H9 (cell line): ENCODE measurements around the gene PLPP2. TPM values are rescaled to one million over a fixed set of nuclear protein-coding genes. Genes with fewer than 3 reads are reported as not detected.

ENCODE experiments used
- DNase-seq: peaks from one replicate; pipeline ENCODE4 v3.0.0-alpha.2; 2017
- H2AFZ ChIP-seq: one replicate; pipeline ENCODE4 v1.6.1; 2013; ENCODE audit warnings: mild to moderate bottlenecking, low read length, control low read depth, moderate library complexity
- H2AK5ac ChIP-seq: 2 replicates; pipeline ENCODE4 v1.6.1; 2013; ENCODE audit warnings: low read length, control low read depth, mixed read lengths; ENCODE audit not compliant: insufficient read length
- H2BK120ac ChIP-seq: one replicate; pipeline ENCODE4 v1.6.1; 2013; ENCODE audit warnings: low read depth, mild to moderate bottlenecking, low read length, control low read depth, inconsistent platforms; ENCODE audit not compliant: poor library complexity, severe bottlenecking
- H2BK12ac ChIP-seq: 2 replicates; pipeline ENCODE4 v1.6.1; 2013; ENCODE audit warnings: low read length, control low read depth, mixed read lengths, low read depth; ENCODE audit not compliant: insufficient read length
- H2BK15ac ChIP-seq: 2 replicates; pipeline ENCODE4 v1.6.1; 2013; ENCODE audit warnings: low read depth, low read length, control low read depth
- H2BK20ac ChIP-seq: one replicate; pipeline ENCODE4 v1.6.1; 2013; ENCODE audit warnings: low read depth, mild to moderate bottlenecking, low read length, control low read depth, inconsistent platforms; ENCODE audit not compliant: poor library complexity, severe bottlenecking
- H2BK5ac ChIP-seq: 2 replicates; pipeline ENCODE4 v1.6.1; 2013; ENCODE audit warnings: low read length, control low read depth, mixed read lengths; ENCODE audit not compliant: insufficient read length
- H3K14ac ChIP-seq: 2 replicates; pipeline ENCODE4 v1.6.1; 2013; ENCODE audit warnings: low read length, control low read depth; ENCODE audit not compliant: insufficient read depth
- H3K18ac ChIP-seq: 2 replicates; pipeline ENCODE4 v1.6.1; 2013; ENCODE audit warnings: low read depth, mild to moderate bottlenecking, mixed read lengths, low read length, control low read depth; ENCODE audit not compliant: insufficient read length
- H3K23ac ChIP-seq: 2 replicates; pipeline ENCODE4 v1.6.1; 2013; ENCODE audit warnings: low read length, control low read depth, mixed read lengths, low read depth; ENCODE audit not compliant: insufficient read length
- H3K23me2 ChIP-seq: 2 replicates; pipeline ENCODE4 v1.6.1; 2013; ENCODE audit warnings: low read depth, mild to moderate bottlenecking, mixed read lengths, low read length, control low read depth; ENCODE audit not compliant: insufficient read length, poor library complexity, severe bottlenecking
- H3K27ac ChIP-seq: 2 replicates; pipeline ENCODE4 v1.5.1; 2013; ENCODE audit warnings: low read length, control low read depth, mixed read lengths, low read depth; ENCODE audit not compliant: insufficient read length
- H3K27me3 ChIP-seq: 2 replicates; pipeline ENCODE4 v1.6.1; 2013; ENCODE audit warnings: low read length, control low read depth, inconsistent platforms; ENCODE audit not compliant: insufficient read depth
- H3K4ac ChIP-seq: 2 replicates; pipeline ENCODE4 v1.6.1; 2013; ENCODE audit warnings: low read depth, mild to moderate bottlenecking, control low read depth, inconsistent platforms, low read length, moderate library complexity
- H3K4me1 ChIP-seq: 2 replicates; pipeline ENCODE4 v1.6.1; 2013; ENCODE audit warnings: low read length, control low read depth, inconsistent platforms; ENCODE audit not compliant: insufficient read depth
- H3K4me2 ChIP-seq: 2 replicates; pipeline ENCODE4 v1.6.1; 2013; ENCODE audit warnings: low read length, control low read depth, mixed read lengths; ENCODE audit not compliant: insufficient read length, insufficient read depth
- H3K56ac ChIP-seq: 2 replicates; pipeline ENCODE4 v1.6.1; 2013; ENCODE audit warnings: low read depth, mild to moderate bottlenecking, mixed read lengths, low read length, control low read depth; ENCODE audit not compliant: insufficient read length
- H3K79me1 ChIP-seq: 2 replicates; pipeline ENCODE4 v1.6.1; 2013; ENCODE audit warnings: low read depth, mild to moderate bottlenecking, moderate library complexity, low read length, control low read depth, inconsistent platforms; ENCODE audit not compliant: insufficient read depth, poor library complexity, severe bottlenecking
- H3K79me2 ChIP-seq: 2 replicates; pipeline ENCODE4 v1.6.1; 2013; ENCODE audit warnings: low read length, control low read depth, inconsistent platforms; ENCODE audit not compliant: insufficient read depth
- H3K9ac ChIP-seq: 2 replicates; pipeline ENCODE4 v1.6.1; 2013; ENCODE audit warnings: low read length, control low read depth, mixed read lengths; ENCODE audit not compliant: insufficient read length; ENCODE audit errors: extremely low read depth
- H3K9me3 ChIP-seq: one replicate; pipeline ENCODE4 v1.6.1; 2013; ENCODE audit warnings: low read depth, low read length, inconsistent platforms; ENCODE audit not compliant: control insufficient read depth
- H3T11ph ChIP-seq: one replicate; pipeline ENCODE4 v1.6.1; 2013; ENCODE audit warnings: mild to moderate bottlenecking, low read length, control low read depth, inconsistent platforms
- H4K20me1 ChIP-seq: one replicate; pipeline ENCODE4 v1.6.1; 2013; ENCODE audit not compliant: control insufficient read depth, insufficient read length, insufficient read depth
- H4K5ac ChIP-seq: 2 replicates; pipeline ENCODE4 v1.6.1; 2013; ENCODE audit warnings: low read depth, mild to moderate bottlenecking, mixed read lengths, low read length, control low read depth; ENCODE audit not compliant: insufficient read length
- H4K8ac ChIP-seq: replicated peaks from 2 replicates; pipeline ENCODE4 v1.6.1; 2013; ENCODE audit warnings: low read length, control low read depth, mixed read lengths, low read depth; ENCODE audit not compliant: insufficient read length
- H4K91ac ChIP-seq: 2 replicates; pipeline ENCODE4 v1.6.1; 2013; ENCODE audit warnings: low read depth, mild to moderate bottlenecking, moderate library complexity, mixed read lengths, low read length, control low read depth; ENCODE audit not compliant: insufficient read length
- H3K27ac Mint-ChIP-seq, 3 experiments: 2 replicates in 2 of 3; 3 replicates in 1 of 3; pipeline ENCODE4 v1.8.0; 2020 to 2021; ENCODE audit warnings: mixed read lengths in 3 of 3, mild to moderate bottlenecking in 1 of 3, moderate library complexity in 1 of 3
- H3K27me3 Mint-ChIP-seq: 2 replicates; pipeline ENCODE4 v1.8.0; 2021; ENCODE audit warnings: low read depth, mild to moderate bottlenecking, moderate library complexity, mixed read lengths
- H3K36me3 Mint-ChIP-seq, 3 experiments: 2 replicates in 2 of 3; 3 replicates in 1 of 3; pipeline ENCODE4 v1.8.0; 2020 to 2021; ENCODE audit warnings: low read depth in 3 of 3, mixed read lengths in 3 of 3; ENCODE audit not compliant: insufficient read depth in 1 of 3
- H3K4me1 Mint-ChIP-seq, 2 experiments: 2 replicates each; pipeline ENCODE4 v1.8.0; 2020; ENCODE audit warnings: mixed read lengths in 2 of 2
- H3K4me3 Mint-ChIP-seq, 2 experiments: 2 replicates in 1 of 2; 3 replicates in 1 of 2; pipeline ENCODE4 v1.8.0; 2020 to 2021; ENCODE audit warnings: mild to moderate bottlenecking in 2 of 2, mixed read lengths in 2 of 2, moderate library complexity in 1 of 2
- H3K9me3 Mint-ChIP-seq, 2 experiments: 2 replicates in 1 of 2; 3 replicates in 1 of 2; pipeline ENCODE4 v1.8.0; 2020; ENCODE audit warnings: mild to moderate bottlenecking in 2 of 2, mixed read lengths in 2 of 2, moderate library complexity in 1 of 2
- WGBS: extraction: QIAGEN DNeasy Blood & Tissue Kit; methylation state at CpG from one replicate; pipeline ENCODE4 v1.1.7; 2013; ENCODE audit warnings: missing lambda C conversion rate, low lambda C conversion rate, mixed read lengths; ENCODE audit not compliant: insufficient read length; ENCODE audit errors: extremely low coverage; 5-methylcytosine and 5-hydroxymethylcytosine counted together
- total RNA-seq: library from RNA; stranded (reverse); gene quantifications from 2 replicates; pipeline ENCODE4 v1.2.1, GENCODE V29; 2021
- TF ChIP-seq, protein P1 (sequence below): fragments of 200-600 bp; sonication (generic); conservative IDR thresholded peaks from 3 replicates; pipeline ENCODE4 v1.8.0; 2021; ENCODE audit warnings: antibody characterized with exemption, mild to moderate bottlenecking

Gene PLPP2
- total RNA-seq, 1 experiment from 2014 or later = 143 TPM

DNA sequence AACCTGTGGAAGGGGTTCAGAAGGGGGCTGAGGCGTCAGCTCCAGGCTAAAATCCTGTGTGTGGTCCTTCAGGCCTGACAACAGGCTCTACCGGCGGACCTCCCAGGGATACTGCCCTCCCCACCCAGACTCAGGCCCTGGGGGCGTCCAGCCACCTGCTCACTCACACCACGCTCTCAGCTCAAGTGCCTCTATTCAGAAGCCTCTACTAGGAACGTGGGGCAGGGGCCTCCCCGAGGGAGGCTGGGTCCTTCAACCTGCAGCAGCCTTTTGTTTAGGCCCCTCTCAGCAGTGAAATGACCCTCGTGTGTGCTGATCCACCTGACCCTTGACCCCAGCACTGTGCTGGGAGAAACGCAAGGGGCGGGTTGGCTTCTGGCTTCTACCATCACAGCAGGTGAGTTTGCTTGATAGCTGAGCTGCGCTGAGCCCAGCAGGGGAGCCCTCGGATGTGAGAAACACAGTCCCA, 10.6 kb downstream of the PLPP2 start:
- TF ChIP-seq, protein P1, sequence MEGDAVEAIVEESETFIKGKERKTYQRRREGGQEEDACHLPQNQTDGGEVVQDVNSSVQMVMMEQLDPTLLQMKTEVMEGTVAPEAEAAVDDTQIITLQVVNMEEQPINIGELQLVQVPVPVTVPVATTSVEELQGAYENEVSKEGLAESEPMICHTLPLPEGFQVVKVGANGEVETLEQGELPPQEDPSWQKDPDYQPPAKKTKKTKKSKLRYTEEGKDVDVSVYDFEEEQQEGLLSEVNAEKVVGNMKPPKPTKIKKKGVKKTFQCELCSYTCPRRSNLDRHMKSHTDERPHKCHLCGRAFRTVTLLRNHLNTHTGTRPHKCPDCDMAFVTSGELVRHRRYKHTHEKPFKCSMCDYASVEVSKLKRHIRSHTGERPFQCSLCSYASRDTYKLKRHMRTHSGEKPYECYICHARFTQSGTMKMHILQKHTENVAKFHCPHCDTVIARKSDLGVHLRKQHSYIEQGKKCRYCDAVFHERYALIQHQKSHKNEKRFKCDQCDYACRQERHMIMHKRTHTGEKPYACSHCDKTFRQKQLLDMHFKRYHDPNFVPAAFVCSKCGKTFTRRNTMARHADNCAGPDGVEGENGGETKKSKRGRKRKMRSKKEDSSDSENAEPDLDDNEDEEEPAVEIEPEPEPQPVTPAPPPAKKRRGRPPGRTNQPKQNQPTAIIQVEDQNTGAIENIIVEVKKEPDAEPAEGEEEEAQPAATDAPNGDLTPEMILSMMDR = no peak
- Mint-ChIP-seq H3K9me3 (peaks cover 0 to 2% of the 10 kb centered on the region in 2 experiments; a peak in 2 of 5 replicates), H3K27ac (peak overlapping the region in 2 of 3 experiments; percentile 16 to 59; a peak in 1 of 7 replicates), H3K4me3 (no peak overlapping the region), H3K36me3 (peaks cover 15 to 67% (median 41%) of the 10 kb centered on the region in 3 experiments), H3K27me3 (no peaks in the 10 kb centered on the region), H3K4me1 (peaks cover 14 to 29% of the 10 kb centered on the region in 2 experiments)
- H3K79me1 ChIP-seq = no peaks in the 10 kb centered on the region
- no peak overlapping the region for H2BK120ac ChIP-seq
- H3K18ac ChIP-seq = no peak overlapping the region
- H3K79me2 ChIP-seq = no peaks in the 10 kb centered on the region
- no peaks in the 10 kb centered on the region for H3K9me3 ChIP-seq
- H3K27me3 ChIP-seq = no peaks in the 10 kb centered on the region
- WGBS = no CpG with 5 or more reads among the region's 12 CpGs
- H3K4me1 ChIP-seq = peaks cover 5% of the 10 kb centered on the region
- no peak overlapping the region for H2BK12ac ChIP-seq
- no peak overlapping the region for H3K14ac ChIP-seq
- no peak overlapping the region for H3K56ac ChIP-seq
- no peak overlapping the region for H2BK15ac ChIP-seq
- H2AK5ac ChIP-seq = no peak overlapping the region
- no peak overlapping the region for H2BK5ac ChIP-seq
- no peak overlapping the region for H3K23ac ChIP-seq
- no peak overlapping the region for H3T11ph ChIP-seq
- no peak overlapping the region for H4K5ac ChIP-seq
- no peak overlapping the region for H3K4me2 ChIP-seq
- H3K27ac ChIP-seq = no peak overlapping the region
- no peak overlapping the region for H4K91ac ChIP-seq
- no peak overlapping the region for H3K9ac ChIP-seq
- H2BK20ac ChIP-seq = no peak overlapping the region
- H2AFZ ChIP-seq = no peak overlapping the region
- H3K23me2 ChIP-seq = no peaks in the 10 kb centered on the region
- DNase-seq = no peak
- H4K8ac ChIP-seq = no peak overlapping the region
- H4K20me1 ChIP-seq = no peaks in the 10 kb centered on the region
- H3K4ac ChIP-seq = no peak overlapping the region
